Measurements from ENCODE around the gene PTPRN2.

The PTPRN2 gene

GRCh38 chr7:157877298-157878090 is 710.1 kb downstream of the PTPRN2 start:
- no peak for TF ChIP-seq CTCF (IDR thresholded peaks at IDR 0.05; ENCODE audit: borderline replicate concordance, insufficient read depth, low read depth, low read length)
- no peak overlapping the region for H3K4me3 ChIP-seq (ENCODE audit: low read depth, low read length)

DNA sequence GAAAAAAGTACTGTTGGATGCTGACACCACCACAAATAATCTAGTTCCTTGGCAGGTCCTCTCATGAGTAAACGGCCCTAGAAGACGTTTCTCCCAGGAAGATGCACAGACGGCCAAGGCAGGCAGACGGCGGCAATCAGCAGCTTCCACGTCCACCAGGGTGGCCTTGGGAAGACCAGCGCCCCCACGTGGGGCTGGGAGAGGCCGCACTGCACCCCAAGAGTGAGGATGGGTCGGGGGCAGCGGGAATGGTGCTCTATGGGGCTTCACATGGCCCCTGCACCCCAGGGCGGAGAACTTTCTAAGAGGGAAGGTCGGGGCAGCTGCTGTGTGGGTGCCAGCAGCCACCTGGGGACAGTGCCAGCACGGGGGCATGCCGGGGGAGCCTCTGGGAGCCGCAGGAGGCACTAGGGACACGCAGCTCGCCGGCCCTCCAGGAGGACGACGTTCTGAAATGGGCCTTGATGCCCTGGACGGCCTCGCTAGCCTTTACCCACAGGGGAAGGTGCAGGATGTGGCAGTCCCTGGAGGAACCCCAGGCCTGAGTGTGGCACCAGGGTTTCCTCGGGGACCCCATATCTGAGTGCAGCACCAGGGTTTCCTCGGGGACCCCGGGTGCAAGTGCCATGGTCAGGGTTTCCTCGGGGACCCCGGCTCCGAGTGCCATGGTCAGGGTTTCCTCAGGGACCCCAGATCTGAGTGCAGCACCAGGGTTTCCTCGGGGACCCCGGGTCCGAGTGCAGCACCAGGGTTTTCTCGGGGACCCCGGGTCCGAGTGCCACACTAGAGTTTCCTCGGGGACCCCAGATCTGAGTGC is 710.9 kb downstream of the PTPRN2 start:
- no peak for TF ChIP-seq CTCF (IDR thresholded peaks at IDR 0.05; ENCODE audit: borderline replicate concordance, insufficient read depth, low read depth, low read length)
- no peak overlapping the region for H3K4me3 ChIP-seq (ENCODE audit: low read depth, low read length)

GRCh38 chr7:157875230-157876179 is 712.1 kb downstream of the PTPRN2 start:
- no peak overlapping the region for H3K4me3 ChIP-seq (ENCODE audit: low read depth, low read length)

DNA sequence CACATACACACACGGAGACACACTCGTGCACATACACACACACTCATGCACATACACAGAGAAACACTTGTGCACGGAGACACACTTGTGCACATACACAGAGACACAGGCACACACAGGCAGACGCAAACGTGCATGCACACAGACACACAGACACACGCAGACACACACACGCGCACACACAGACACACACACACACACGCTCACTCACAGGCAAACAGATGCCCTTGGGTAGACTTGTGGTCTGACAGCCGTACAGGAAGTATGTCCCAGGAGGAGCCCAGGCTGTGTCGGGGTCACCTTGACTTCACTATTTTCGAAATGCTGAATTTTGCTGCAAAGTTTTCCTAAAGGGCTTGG is 712.8 kb downstream of the PTPRN2 start:
- no peak overlapping the region for H3K4me3 ChIP-seq (ENCODE audit: low read depth, low read length)
- TF ChIP-seq CTCF (IDR thresholded peaks at IDR 0.05; ENCODE audit: borderline replicate concordance, insufficient read depth, low read depth, low read length): no peak

More at GRCh38 chr7:157875230-157876179, 712.1 kb downstream of the PTPRN2 start:
- TF ChIP-seq CTCF (IDR thresholded peaks at IDR 0.05; ENCODE audit: borderline replicate concordance, insufficient read depth, low read depth, low read length): peak; percentile 38; the same call in 1 of the 2 replicates

DNA sequence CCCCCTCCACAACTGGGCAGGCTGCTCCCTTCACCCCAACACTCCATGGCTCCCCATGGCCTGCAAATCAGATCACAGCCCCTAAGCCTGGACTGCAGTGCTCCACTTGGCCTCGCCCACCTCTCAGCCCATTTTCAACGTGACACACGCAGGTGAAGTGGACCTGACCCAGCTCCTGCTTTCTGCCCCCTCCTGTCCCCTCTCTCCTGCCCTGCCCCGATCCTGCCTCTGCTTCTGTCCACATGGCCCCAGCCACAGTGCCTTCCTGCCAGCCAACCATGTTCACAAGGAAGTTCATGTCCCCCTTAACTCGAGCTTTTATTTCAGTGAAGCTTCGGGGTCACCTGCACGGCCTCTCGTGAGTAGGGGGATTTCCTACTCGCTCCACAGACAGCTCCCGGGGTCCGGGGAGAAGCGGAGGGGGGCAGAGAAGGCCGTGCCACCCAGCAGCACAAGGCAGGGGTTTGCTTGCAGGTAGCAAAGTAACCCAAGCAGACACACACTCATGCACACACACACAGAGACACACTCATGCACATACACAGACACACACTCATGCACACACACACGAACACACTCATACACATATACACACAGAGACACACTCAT is 713.3 kb downstream of the PTPRN2 start:
- H3K4me3 ChIP-seq (ENCODE audit: low read depth, low read length): no peak overlapping the region

More for the DNA sequence above, 713.3 kb downstream of the PTPRN2 start:
- no peak for TF ChIP-seq CTCF (IDR thresholded peaks at IDR 0.05; ENCODE audit: borderline replicate concordance, insufficient read depth, low read depth, low read length)
